ENCODE results near the gene RICTOR.

The RICTOR gene

GRCh38 chr5:38938973-38939372 is 135.2 kb downstream of the RICTOR start:
- in situ Hi-C loops (cut with HindIII; ENCODE audit: low pct_ligation_motif_present, low sequenced_read_pairs): no loop called here
- Histone ChIP-seq H3K27ac (no peak overlapping the region), H3K27me3 (replicated peaks) (no peaks in the 10 kb centered on the region), H3K36me3 (replicated peaks) (peaks cover 15% of the 10 kb centered on the region), H3K4me3 (ENCODE audit: low read depth, low read length) (no peak overlapping the region)
- no peak for TF ChIP-seq CTCF (IDR thresholded peaks at IDR 0.05; ENCODE audit: low read depth, low read length, missing control alignments)
- DNase-seq: no peak

- in situ Hi-C loops (cut with HindIII; ENCODE audit: low pct_ligation_motif_present, low sequenced_read_pairs): no loop called here
- DNase-seq: no peak
- H3K36me3 ChIP-seq (replicated peaks): peaks cover 17% of the 10 kb centered on the region
- no peak overlapping the region for H3K27ac ChIP-seq
- no peak for TF ChIP-seq CTCF (IDR thresholded peaks at IDR 0.05; ENCODE audit: low read depth, low read length, missing control alignments)
- H3K4me3 ChIP-seq (ENCODE audit: low read depth, low read length): no peak overlapping the region
- H3K27me3 ChIP-seq (replicated peaks): no peaks in the 10 kb centered on the region
Observed at GRCh38 chr5:38938424-38938823, 135.8 kb downstream of the RICTOR start.

GRCh38 chr5:38936269-38936668 is 137.9 kb downstream of the RICTOR start:
- TF ChIP-seq CTCF (IDR thresholded peaks at IDR 0.05; ENCODE audit: low read depth, low read length, missing control alignments): no peak
- Histone ChIP-seq H3K36me3 (replicated peaks) (peaks cover 21% of the 10 kb centered on the region), H3K4me3 (ENCODE audit: low read depth, low read length) (no peak overlapping the region), H3K27me3 (replicated peaks) (no peaks in the 10 kb centered on the region), H3K27ac (no peak overlapping the region)
- in situ Hi-C loops (cut with HindIII; ENCODE audit: low pct_ligation_motif_present, low sequenced_read_pairs): no loop called here
- DNase-seq: no peak

DNA sequence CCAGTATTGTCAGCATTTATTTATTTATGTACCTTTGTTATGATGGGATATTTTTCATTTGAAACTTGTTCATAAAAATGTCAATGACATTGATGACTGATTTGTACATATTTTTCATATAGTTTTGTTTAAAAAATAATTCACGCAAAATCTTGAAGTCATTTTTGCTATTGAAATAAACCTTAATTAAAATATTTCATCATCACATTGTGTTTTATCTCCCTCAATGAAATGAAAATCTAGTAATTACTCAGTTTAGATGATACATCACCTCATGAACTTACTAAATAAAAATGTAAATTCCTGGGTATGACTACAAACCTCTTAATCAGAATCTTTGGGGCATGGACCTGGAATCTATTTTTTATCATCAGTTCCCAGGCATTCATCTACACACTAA is 138.8 kb downstream of the RICTOR start:
- H3K27ac ChIP-seq: no peak overlapping the region
- in situ Hi-C loops (cut with HindIII; ENCODE audit: low pct_ligation_motif_present, low sequenced_read_pairs): no loop called here
- DNase-seq: no peak
- TF ChIP-seq CTCF (IDR thresholded peaks at IDR 0.05; ENCODE audit: low read depth, low read length, missing control alignments): no peak
- peaks cover 21% of the 10 kb centered on the region for H3K36me3 ChIP-seq (replicated peaks)
- H3K4me3 ChIP-seq (ENCODE audit: low read depth, low read length): no peak overlapping the region
- H3K27me3 ChIP-seq (replicated peaks): no peaks in the 10 kb centered on the region

DNA sequence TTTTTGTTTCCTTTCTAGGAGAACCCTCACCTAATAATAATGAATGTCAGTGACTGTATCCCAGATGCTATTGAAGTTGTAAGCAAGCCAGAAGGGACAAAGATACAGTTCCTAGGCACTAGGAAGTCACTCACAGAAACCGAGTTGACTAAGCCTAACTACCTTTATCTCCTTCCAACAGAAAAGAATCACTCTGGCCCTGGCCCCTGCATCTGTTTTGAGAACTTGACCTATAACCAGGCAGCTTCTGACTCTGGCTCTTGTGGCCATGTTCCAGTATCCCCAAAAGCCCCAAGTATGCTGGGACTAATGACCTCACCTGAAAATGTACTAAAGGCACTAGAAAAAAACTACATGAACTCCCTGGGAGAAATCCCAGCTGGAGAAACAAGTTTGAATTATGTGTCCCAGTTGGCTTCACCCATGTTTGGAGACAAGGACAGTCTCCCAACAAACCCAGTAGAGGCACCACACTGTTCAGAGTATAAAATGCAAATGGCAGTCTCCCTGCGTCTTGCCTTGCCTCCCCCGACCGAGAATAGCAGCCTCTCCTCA is 141.3 kb downstream of the RICTOR start:
- in situ Hi-C loops (cut with HindIII; ENCODE audit: low pct_ligation_motif_present, low sequenced_read_pairs): no loop called here
- Histone ChIP-seq H3K36me3 (replicated peaks) (peaks cover 22% of the 10 kb centered on the region), H3K27ac (no peak overlapping the region), H3K27me3 (replicated peaks) (no peaks in the 10 kb centered on the region), H3K4me3 (ENCODE audit: low read depth, low read length) (no peak overlapping the region)
- no peak for DNase-seq
- no peak for TF ChIP-seq CTCF (IDR thresholded peaks at IDR 0.05; ENCODE audit: low read depth, low read length, missing control alignments)

DNA sequence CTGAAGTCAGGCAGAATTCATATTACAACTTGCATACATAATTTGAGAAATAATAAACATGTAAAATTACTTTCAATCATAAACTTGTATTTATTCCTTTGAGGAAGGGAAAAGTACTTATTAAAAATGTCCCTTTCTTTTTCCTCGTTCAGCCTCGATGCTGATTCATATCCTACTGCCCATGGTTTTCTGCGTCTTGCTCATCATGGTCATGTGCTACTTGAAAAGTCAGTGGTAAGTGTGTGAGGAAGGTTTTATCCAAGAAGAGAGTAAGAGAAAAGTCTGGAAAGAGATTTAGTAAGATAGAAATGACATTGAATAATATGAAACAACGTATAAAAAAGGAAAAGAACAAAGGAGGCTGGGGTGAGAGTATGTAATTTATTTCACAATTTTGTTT is 142.5 kb downstream of the RICTOR start:
- in situ Hi-C loops (cut with HindIII; ENCODE audit: low pct_ligation_motif_present, low sequenced_read_pairs): no loop called here
- H3K27me3 ChIP-seq (replicated peaks): no peaks in the 10 kb centered on the region
- no peak overlapping the region for H3K4me3 ChIP-seq (ENCODE audit: low read depth, low read length)
- H3K27ac ChIP-seq: no peak overlapping the region
- peaks cover 20% of the 10 kb centered on the region for H3K36me3 ChIP-seq (replicated peaks)
- DNase-seq: peak; percentile 44
- no peak for TF ChIP-seq CTCF (IDR thresholded peaks at IDR 0.05; ENCODE audit: low read depth, low read length, missing control alignments)
